NOMO-1 (cell line): ENCODE measurements around the gene SSBP4.
A peak's percentile ranks its signal among the peaks of the same experiment; 100 is the strongest.

Source experiments
- DNase-seq, 2 experiments: peaks; one replicate each; lab custom pipeline; 2025; ENCODE audit not compliant: unreplicated experiment in 2 of 2; lab: John Stamatoyannopoulos, UW

The SSBP4 gene

DNA sequence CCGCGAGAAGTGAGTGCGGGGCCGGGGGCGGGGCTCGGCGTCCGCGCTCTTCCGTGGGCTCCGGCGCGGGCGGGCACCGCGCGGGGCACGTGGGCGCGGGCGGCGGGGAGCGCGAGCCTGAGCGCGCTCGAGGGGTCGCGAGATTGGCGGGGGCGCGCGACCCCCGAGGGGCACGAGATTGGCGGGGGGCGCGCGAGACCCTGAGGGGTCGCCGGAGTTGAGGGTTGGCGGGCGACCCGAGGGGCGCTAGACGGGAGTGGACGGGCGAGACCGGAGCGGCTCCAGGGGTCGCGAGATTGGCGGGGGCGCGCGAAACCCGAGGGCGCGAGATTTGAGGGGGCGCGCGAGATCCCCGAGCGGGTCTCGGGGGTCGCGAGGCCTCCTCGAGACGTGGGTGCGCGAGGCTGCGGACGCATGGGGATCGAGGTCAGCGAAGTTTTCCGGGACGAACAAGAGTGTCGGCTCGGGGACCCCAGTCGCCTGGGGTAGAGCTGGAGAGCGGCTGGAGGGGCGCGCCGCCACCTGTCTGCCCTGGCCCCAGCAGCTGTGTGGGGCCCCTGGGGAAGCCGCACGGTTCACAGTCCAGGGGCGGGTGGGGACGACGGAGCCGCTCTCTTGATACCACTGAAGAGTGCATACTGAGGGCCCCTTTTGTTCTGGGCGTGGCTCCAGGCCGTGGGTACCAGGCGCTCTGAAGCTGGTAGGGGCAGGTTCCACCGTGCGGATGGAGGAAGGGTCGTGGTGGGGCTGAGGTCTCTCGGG lies 682 bp downstream of the SSBP4 start:
- peak; percentile 16 to 47 for DNase-seq

DNA sequence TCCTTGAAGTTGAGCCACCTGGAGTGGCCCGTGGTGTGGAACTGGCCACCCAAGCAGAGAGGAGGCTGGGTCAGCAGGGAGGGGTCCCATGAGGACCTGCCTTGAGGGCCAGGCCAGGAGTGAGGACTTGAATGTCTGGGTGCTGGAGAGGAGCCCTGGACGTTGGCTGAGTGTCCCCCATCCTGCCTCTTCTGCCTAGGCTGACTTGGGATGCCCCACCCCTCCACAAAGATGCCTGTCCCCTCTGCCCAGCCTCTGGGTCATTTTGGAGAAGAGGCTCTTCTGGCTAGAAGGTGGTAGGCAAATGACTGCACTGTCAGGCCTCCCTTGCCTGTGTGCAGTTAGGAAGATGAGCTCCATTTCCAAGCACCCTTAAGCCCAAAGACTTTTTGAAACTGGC lies 1.7 kb downstream of the SSBP4 start:
- no peak for DNase-seq

DNA sequence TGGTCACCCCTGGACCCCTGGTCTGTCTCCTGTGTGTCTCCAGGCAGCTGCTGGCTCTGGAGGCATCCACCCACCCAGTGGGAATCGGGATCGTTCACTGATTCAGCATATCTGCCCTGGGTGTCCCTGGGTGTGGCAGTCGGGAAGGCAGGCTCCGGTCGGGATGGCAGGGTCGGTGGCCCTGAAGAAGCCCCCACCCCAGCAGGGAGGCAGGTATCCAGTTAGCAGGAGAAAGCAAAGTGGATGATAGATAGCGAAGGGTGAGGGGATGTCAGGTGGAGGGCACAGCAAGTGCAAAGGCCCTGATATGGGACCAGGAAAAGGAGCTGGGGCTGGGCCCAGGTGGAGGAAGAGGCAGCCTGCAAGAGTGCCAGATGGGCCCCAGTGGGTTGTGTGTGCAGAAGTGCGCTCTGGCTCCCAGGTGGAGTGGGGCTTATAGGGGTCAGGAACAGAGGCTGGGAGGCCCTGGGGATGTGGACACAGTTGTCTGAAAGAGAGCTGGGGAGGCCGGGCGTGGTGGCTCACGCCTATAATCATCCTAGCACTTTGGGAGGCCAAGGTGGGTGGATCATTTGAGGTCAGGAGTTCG lies 2.3 kb downstream of the SSBP4 start:
- DNase-seq = no peak

DNA sequence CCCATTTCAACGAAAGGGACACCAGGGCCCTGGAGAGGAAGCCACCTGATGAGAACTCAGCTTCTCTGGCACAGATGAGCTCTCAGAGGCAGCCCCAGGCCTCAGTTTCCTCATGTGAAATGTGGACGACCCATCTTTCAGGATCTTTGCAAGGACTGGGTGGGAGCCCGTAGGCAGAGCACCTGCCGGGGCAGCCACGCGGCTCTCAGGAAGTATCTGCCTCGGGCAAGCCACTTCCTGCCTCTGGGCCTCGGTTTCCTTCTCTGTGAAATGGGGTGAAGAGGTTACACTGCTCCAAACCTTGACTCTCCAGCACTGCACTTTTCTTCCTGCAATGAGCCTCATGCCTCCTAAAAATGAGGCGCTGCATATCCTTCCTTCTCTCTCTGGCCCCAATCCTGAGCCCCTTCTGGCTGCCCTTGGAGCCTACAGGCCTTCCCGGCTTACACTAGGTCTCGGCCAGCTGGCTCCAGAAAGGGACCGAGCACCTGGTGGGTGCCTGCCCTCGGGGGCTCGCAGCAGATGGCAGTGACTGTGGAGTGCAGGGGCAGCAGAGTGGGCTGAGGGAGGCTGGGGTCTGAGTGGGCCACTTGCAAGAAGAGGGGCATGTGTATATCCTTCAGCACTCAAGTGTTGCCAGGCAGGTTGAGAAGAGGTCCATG lies 3.5 kb downstream of the SSBP4 start:
- DNase-seq = no peak

DNA sequence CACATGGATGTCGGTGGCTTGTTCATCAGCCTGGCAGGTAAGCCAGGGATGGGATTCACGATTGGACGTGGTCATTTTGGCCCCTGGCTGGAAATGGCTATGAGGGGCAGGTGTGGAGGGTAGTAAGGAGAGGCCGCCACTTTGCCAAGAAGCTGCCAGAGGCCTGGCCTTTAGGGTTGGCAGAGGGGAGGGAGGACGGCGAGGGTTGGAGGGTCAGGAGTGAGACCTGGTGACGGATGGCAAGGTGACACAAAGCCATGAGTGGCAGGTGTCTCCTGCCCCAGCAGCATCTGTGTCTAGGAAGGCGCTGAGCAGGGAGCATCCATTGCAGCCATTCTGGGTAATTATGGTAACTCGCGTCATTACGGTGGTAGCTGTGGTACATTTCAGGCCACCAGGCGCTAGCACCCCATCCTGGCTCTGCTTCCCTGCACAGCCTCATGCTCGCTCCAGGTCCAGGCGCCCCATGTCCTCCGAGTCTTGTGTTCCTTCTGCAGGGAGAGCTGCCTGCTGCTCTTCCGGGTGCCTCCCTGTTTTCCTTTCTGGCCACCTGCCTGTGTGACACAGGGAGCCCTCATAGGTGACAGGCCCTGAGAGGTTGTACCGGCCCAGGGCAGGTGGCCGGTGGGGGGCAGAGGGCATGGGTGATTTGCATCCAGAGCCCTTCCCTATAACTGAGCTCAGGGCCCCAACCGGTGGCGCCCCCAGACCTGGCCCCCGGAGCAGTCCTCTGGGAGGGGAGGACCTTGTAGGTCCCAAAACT lies 4.2 kb downstream of the SSBP4 start:
- DNase-seq = no peak

DNA sequence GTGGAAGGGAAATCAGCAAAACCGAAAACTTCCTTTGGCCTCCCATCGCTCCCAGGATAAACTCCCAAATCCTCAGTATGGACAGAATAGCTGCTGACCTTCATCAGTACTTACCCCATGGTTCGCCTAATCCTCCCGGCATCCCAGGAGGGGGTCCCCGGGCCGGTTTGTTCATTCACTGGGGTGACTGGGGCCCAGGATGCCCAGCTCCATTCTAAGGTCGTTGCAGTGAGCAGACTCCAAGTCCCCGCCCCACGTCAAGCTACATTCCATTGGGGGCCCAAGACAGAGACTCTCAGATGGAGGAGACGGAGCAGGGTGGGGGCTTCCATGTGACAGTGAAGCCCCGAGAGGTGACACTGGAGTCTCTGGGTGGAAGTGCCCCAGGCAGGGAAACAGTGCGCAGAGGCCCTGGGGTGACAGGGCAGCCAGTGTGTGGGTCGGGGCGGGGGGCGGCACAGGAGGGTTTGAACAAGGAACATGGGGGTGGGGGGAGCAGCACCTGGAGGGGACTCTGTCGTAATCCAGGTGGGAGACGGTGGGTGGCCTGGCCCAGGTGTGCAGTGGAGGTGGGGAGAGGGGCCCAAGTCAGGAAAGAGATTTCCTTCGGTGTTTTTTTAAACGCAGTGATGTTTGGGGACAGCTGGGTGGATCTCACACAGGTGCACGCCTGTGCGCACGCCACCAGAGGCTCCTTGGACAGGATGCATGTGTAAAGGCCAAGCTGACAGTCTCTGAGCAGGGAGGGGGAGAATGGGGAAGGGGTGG lies 5.1 kb downstream of the SSBP4 start:
- DNase-seq = no peak

DNA sequence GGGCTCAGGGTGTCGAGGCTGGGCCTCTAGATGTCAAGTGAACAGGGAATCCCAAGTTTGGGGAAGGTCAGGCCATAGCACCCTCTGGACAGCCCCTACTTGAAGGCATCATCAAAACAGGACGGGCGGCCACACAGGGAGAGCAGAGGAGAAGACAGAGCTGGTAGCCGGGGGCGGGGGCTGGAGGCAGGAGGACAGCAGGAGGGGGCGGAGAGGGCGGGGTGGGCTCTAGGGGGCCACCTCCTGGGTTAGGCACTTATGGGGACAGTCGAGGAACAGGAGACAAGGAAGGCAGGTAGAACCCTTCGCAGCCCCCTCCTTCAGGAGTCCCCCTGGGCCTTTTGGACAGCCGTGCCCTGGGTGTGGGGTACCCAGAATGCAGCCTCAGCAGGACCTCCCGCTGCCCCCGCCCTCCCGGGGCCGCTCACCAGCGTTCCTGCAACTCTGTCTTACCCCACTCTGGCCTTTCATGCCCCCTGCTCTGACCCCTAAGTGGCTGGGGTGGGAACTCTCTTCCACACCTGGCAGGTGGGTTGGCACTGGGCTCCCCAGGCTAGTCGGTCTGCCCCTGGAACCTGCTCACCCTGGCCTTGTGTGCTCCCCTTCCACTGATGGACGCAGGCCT lies 5.8 kb downstream of the SSBP4 start:
- no peak for DNase-seq

DNA sequence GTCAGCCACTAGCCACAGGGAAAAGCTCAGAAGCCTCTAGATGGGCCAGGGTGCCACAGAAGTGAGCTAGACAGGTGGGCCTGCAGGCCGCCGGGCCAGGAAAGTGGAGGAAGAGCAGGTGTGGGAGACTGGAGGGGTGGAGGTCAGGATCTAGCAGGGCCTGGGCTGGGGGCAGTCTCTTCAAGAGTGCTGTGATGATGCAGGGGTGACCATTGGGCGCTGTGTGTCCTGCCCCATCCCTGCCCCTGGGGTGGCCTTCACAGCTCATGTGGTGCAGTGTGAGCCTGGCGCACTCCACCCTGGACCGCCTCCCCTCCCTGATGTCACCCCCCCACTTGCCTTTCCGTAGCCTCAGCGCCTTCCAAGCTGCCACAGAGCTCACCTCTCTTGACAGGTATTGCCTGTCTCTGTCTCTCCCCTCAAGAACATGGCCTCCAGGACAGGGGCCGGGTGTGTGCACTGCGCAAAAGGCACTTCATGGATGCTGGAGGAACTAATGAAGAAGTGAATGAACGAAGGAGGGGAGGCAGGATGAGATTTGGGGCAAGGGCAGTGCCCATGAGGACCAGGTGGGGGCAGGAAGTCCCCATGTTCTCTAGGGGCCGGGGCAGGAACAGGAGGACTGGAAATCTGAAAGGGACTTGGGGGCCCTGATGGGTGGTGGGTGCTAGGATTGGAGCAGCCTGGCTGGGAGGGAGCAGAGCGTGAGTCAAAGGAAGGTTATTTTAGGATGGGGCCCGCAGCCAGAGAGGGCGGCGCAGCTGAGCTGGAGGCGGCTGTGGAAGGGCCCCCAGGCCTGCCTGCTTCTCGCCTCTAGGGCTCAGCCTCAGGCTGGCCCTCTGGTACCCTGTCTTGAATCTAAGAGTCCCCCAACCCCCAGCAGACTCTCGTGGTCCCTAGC lies 6.6 kb downstream of the SSBP4 start:
- no peak for DNase-seq

DNA sequence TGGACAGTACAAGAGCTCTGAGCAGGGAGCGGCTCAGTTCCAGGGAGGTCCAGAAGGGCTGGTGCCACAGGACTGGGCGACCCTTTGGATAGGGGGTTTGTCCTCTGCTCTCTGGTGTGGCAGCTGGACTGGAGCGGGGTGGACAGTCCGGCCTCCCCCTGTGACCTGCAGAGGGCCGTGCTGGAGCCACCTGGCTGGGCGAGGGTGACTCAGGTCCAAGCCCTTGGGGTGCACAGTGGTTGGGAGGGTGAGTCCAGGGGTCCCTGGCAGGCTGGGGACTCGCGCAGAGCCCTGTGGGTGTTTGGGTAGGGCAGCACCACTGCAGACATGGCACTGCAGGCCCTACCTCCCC lies 7.2 kb downstream of the SSBP4 start:
- DNase-seq = no peak

DNA sequence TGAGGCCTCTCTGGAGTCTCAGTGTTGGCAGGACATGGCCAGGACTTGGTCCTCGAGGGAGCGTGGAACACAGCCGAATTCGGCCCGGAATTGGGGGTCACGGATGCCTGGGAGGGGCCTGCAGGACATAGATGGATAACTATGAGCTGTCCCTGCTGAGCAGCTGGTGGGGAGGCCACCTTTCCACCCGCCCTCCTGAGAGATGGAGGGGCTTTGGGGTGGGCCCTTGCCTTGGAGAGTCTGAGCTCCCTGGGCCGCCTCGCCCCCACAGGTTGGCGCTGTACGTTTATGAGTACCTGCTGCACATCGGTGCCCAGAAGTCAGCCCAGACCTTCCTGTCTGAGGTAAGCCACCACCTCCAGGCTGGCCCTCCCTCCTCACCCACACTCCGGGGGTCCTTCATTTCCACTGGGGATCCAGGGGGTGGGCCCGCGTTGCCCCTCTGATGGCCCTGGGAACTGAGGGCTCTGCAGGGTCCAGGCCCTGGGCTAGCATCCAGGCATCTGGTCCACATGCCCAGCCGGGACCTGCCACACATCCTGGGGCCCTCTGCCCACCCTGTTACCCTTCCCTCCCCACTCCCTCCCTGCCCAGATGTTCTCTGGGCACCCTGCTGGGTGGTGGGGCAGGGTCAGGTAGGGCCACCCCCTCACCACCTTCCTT lies 8.0 kb downstream of the SSBP4 start:
- DNase-seq = no peak

DNA sequence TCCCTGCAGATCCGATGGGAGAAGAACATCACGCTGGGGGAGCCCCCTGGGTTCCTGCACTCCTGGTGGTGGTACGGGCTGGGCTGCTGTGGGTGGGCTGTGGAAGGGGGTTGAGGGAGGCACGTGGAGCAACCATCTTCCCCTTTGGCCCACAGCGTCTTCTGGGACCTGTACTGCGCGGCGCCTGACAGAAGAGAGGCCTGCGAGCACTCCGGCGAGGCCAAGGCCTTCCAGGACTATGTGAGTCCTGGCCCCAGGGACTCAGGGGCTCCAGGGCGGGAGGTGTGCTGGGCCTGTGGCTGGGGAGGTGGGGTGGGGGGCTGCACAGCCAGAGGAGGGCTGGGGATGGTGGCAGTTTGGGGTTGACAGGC lies 8.5 kb downstream of the SSBP4 start:
- DNase-seq = no peak

DNA sequence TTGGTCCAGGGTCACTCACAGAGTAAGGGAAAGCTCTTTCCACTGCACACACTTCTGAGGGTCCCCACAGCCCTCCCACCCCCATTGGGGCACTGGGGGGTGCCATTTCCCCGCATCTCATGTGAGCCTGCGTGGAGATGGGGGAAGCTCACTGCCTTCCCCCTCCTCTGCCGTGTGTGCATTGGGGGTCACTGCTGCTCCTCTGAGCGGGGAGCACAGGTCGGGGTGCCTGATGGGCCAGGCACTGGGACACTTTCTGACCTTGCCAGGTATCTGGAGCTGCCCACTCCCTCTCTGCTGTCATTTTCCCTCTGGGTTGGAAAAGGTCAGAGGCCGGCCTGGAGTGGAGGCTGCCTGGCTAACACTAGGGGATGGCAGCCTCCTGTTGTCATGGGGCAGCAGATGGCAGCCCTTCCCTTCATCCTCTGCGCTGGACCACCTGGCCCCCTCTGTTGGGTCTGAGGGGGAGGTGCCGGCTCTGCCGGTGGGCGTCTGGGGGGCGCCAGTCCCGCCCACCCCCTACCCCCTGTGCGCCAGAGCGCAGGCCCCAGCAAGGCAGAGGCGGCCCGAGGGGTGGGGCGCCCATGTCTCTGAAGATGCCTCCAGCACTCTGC lies 9.1 kb downstream of the SSBP4 start:
- no peak for DNase-seq

DNA sequence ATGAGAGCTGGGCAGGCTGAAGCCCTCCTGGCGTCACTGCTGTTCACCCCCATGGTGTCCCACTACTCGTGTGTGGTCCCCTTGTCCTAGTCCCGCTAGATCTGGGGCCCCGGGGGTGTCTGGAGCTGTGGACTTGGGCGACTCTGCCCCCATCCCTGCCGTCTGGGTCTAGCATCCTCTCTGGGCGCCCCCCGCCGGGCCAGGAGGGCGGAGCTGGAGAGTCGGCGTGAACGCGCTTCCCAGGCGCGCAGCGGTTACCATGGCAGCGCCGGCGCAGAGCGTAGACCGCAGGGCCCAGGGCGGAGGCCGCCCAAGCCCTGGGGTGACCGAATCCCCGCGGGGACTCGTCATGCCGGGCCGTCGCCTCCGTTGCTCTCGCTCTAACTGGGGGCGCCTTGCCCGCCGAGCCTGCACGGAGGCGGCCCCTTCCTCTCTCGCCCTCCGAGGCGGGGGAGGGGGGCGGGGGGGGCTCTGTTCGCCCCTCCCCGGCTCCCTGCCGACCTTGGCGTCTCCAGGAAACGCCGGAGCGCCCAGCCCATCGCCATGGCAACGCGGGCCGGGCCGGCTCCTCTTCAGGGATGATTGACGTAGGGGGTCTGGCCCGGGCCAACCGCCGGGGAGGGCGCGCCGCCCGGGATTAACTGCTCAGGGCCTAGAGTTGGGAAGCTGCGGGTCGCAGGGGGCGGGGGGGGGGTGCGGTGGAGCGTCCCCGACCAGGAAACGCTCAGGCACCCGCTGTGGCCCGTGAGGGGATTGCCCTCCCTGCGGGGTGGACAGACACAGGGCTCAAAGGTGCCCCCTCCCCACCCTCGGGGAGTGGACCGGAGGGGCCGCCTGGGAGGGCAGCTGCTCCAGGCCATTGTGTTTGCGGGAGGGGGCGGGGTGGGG lies 9.8 kb downstream of the SSBP4 start:
- no peak for DNase-seq

DNA sequence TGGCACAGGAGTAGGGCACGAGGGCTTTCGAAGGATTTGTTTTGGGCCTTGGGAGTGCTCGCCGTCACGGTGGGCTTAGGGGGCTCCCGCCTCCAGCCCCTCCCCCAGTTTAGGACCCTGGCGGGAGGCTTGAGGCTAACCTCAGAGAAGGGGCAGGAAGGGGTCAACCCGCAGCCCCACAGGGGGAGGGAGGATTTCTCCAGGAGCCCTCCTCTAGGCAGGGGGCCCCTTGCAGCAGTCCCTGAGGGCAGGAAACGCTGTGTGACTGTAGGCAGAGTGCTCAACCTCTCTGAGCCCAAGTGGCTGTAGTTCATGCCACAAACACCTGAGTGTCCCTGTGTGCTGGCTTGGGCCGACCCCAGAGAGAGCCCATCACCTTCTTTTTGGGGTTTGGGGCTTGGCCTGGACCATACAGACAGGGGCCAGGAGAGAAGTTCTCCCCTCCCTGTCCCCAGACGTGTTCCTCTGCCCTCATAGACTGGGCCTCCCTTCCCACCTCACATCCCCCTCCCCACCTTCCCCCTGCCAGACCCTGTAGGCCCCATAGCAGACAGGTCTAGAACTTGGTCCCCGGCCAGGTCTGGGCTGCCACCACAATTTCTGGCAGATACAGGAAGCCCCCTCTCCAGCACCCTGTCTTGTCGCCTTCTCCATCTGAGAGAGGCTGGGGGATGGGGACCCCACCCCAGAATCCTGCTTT lies 10.7 kb downstream of the SSBP4 start:
- DNase-seq = no peak

DNA sequence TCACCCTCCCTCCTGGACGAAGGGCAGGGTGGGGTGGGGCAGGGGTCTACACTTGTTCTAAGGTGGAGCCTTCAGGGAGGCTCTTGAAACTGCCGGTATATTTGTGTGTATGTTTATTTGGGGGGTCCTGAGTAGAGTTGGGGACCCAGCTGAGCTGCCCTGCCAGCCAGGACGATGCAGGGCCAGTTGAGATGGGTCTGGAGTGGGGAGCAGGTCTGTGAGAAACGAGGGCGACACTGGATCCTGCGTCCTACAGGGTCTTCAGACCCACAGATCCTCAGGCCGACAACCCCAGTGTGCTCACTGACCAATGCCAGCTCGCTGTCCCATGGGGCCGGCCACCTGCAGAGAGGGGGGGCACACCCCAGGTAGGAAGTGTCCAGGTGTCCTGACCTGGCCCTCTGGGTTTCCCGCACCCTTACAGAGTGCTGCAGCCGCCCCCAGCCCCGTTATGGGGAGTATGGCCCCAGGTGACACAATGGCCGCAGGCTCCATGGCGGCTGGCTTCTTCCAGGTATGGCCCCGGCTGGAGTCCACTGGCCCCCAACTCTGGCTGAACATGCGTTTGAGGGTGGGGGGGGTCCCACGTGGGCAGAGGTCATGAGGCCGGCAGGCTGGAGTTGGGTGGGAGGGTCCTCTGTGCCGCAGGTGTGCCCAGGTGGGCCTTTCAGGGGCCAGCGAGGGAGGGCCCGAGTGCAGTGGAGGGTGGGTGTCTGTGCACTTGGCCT lies 11.4 kb downstream of the SSBP4 start:
- no peak for DNase-seq
